ENCODE results near the gene KCNB1.

Gene KCNB1

DNA sequence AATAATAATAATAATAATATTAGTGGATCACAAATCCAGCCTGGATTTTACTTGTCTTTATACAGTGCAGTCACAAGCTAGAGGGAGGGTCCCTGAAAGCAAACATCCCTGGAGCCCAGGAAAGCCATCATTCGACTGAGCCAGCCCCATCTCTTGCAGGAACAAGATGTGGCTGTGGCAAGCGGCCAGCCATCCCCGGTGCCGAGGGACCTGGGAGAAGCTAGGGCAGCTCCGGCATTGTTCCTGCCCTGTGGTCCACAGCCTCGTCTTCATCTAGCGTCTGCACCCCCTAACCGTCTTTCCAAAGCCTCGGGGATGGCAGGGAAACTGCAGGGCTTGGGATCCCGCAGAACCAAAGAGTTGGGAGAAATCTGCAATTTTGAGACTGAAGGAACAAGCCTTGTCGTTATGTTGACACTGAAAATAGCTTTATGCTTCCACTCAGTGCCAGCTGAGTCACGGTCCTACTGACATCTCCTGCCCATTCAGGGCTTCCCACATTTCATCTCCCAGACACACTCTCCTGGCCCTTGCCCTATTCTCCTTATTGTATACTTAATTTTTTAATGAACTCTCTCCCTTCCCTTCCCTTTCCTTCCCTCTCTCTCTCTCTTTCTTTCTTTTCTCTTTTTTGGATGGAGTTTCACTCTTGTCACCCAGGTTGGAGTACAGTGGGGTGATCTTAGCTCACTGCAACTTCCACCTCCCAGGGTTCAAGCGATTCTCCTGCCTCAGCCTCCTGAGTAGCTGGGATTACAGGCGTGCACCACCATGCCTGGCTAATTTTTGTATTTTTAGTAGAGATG lies 142.1 kb downstream of the KCNB1 start:
- peaks cover 39% of the 10 kb centered on the region for H3K27me3 ChIP-seq (ENCODE audit: low read depth, low read length)
- H3K79me2 ChIP-seq (ENCODE audit: low read length), result no peaks in the 10 kb centered on the region
- no peaks in the 10 kb centered on the region for H4K20me1 ChIP-seq (ENCODE audit: insufficient read depth, low read length)
- H3K9ac ChIP-seq (ENCODE audit: low read length), result no peak overlapping the region
- no peaks in the 10 kb centered on the region for H3K4me1 ChIP-seq (ENCODE audit: low read length)
- H3K4me2 ChIP-seq (ENCODE audit: low read length), result no peak overlapping the region
- TF ChIP-seq, protein P1, sequence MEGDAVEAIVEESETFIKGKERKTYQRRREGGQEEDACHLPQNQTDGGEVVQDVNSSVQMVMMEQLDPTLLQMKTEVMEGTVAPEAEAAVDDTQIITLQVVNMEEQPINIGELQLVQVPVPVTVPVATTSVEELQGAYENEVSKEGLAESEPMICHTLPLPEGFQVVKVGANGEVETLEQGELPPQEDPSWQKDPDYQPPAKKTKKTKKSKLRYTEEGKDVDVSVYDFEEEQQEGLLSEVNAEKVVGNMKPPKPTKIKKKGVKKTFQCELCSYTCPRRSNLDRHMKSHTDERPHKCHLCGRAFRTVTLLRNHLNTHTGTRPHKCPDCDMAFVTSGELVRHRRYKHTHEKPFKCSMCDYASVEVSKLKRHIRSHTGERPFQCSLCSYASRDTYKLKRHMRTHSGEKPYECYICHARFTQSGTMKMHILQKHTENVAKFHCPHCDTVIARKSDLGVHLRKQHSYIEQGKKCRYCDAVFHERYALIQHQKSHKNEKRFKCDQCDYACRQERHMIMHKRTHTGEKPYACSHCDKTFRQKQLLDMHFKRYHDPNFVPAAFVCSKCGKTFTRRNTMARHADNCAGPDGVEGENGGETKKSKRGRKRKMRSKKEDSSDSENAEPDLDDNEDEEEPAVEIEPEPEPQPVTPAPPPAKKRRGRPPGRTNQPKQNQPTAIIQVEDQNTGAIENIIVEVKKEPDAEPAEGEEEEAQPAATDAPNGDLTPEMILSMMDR (IDR thresholded peaks at IDR 0.05; ENCODE audit: low read depth, low read length), result no peak
- TF ChIP-seq EZH2phosphoT487 (IDR thresholded peaks at IDR 0.05; ENCODE audit: low read depth), result no peak
- H3K36me3 ChIP-seq (replicated peaks; ENCODE audit: low read depth, low read length), result no peaks in the 10 kb centered on the region
- H3K27ac ChIP-seq (ENCODE audit: low read length), result no peak overlapping the region
- no peak overlapping the region for H3K4me3 ChIP-seq (ENCODE audit: low read length)
- H3K9me3 ChIP-seq (ENCODE audit: insufficient read depth, low read length), result no peaks in the 10 kb centered on the region
- no peak overlapping the region for H2AFZ ChIP-seq (ENCODE audit: low read depth, low read length)

DNA sequence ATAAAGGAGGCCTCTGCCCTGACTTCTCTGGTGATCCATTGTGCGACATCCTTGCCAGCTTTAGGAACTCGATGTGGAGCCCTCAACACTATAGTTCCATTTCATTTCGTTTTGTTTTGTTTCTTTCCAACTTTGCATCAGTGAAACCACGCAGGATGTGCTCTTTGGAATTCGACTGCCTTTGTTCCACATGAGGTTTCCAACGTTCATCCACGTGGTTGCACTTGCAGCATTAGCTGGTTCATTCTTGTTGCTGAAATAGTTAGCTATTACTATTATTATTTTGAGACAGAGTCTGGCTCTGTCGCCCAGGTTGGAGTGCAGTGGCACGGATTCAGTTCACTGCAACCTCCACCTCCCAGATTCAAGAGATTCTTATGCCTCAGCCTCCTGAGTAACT lies 143.3 kb downstream of the KCNB1 start:
- H3K9ac ChIP-seq (ENCODE audit: low read length), result no peak overlapping the region
- H3K4me3 ChIP-seq (ENCODE audit: low read length), result no peak overlapping the region
- no peaks in the 10 kb centered on the region for H4K20me1 ChIP-seq (ENCODE audit: insufficient read depth, low read length)
- no peaks in the 10 kb centered on the region for H3K79me2 ChIP-seq (ENCODE audit: low read length)
- no peak overlapping the region for H3K27ac ChIP-seq (ENCODE audit: low read length)
- H3K27me3 ChIP-seq (ENCODE audit: low read depth, low read length), result peaks cover 30% of the 10 kb centered on the region
- no peaks in the 10 kb centered on the region for H3K9me3 ChIP-seq (ENCODE audit: insufficient read depth, low read length)
- H3K36me3 ChIP-seq (replicated peaks; ENCODE audit: low read depth, low read length), result no peaks in the 10 kb centered on the region
- H3K4me2 ChIP-seq (ENCODE audit: low read length), result no peak overlapping the region
- no peak overlapping the region for H2AFZ ChIP-seq (ENCODE audit: low read depth, low read length)
- H3K4me1 ChIP-seq (ENCODE audit: low read length), result no peaks in the 10 kb centered on the region
- TF ChIP-seq EZH2phosphoT487 (IDR thresholded peaks at IDR 0.05; ENCODE audit: low read depth), result no peak
- TF ChIP-seq, protein P1 (IDR thresholded peaks at IDR 0.05; ENCODE audit: low read depth, low read length), result no peak

DNA sequence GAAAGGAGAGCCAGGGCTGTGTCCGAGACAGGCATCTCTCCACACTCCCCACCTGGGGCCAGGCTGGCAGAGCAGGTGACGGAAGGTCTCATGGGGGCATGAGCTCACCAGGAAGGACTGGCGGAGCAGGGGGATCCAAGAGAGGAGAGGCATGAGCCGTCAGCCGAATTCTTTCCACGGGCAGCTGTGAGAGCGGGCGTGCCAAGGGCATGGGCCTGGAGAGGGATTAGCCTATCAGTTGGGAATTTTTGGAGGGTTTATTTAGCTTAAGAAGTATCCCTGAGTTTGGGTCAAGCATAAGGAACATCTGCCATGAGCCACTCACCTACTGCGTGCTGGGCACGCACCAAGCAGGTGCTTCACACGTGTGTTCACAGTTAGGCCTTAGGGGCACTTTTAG lies 144.4 kb downstream of the KCNB1 start:
- H3K27ac ChIP-seq (ENCODE audit: low read length), result no peak overlapping the region
- TF ChIP-seq EZH2phosphoT487 (IDR thresholded peaks at IDR 0.05; ENCODE audit: low read depth), result no peak
- TF ChIP-seq, protein P1 (IDR thresholded peaks at IDR 0.05; ENCODE audit: low read depth, low read length), result no peak
- H4K20me1 ChIP-seq (ENCODE audit: insufficient read depth, low read length), result no peaks in the 10 kb centered on the region
- 0 out of 2 replicates have a peak, but pooled peaks cover 2% of the 10 kb centered on the region for H3K4me1 ChIP-seq (ENCODE audit: low read length)
- peaks cover 23% of the 10 kb centered on the region for H3K27me3 ChIP-seq (ENCODE audit: low read depth, low read length)
- H3K79me2 ChIP-seq (ENCODE audit: low read length), result no peaks in the 10 kb centered on the region
- H3K4me2 ChIP-seq (ENCODE audit: low read length), result no peak overlapping the region
- no peak overlapping the region for H3K4me3 ChIP-seq (ENCODE audit: low read length)
- H3K36me3 ChIP-seq (replicated peaks; ENCODE audit: low read depth, low read length), result no peaks in the 10 kb centered on the region
- H2AFZ ChIP-seq (ENCODE audit: low read depth, low read length), result no peak overlapping the region
- no peak overlapping the region for H3K9ac ChIP-seq (ENCODE audit: low read length)
- no peaks in the 10 kb centered on the region for H3K9me3 ChIP-seq (ENCODE audit: insufficient read depth, low read length)

DNA sequence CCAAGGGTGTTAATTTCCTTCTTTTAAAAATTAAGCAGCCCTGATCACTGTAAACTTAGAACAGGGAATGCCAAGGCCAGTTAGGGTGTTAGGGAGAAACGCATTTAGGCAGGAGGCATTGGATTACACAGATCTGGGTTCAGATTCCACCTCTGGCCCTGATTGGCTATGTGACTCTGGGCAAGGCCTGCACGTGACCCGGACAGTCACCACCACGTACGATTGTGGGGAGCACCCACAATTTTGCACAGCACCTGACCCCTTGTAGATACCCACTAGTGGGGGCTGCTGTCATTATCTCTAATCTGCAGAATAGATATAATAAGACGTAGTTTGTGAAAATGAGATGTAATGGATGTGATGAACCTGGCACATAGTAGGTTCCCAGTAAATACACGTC lies 145.1 kb downstream of the KCNB1 start:
- Histone ChIP-seq H3K4me3 (ENCODE audit: low read length) (no peak overlapping the region), H3K9ac (ENCODE audit: low read length) (no peak overlapping the region), H4K20me1 (ENCODE audit: insufficient read depth, low read length) (no peaks in the 10 kb centered on the region), H3K4me2 (ENCODE audit: low read length) (no peak overlapping the region), H2AFZ (ENCODE audit: low read depth, low read length) (no peak overlapping the region), H3K4me1 (ENCODE audit: low read length) (0 out of 2 replicates have a peak, but pooled peaks cover 2% of the 10 kb centered on the region), H3K79me2 (ENCODE audit: low read length) (no peaks in the 10 kb centered on the region), H3K27me3 (ENCODE audit: low read depth, low read length) (peaks cover 26% of the 10 kb centered on the region), H3K36me3 (replicated peaks; ENCODE audit: low read depth, low read length) (no peaks in the 10 kb centered on the region), H3K27ac (ENCODE audit: low read length) (no peak overlapping the region), H3K9me3 (ENCODE audit: insufficient read depth, low read length) (no peaks in the 10 kb centered on the region)
- TF ChIP-seq, protein P1 (IDR thresholded peaks at IDR 0.05; ENCODE audit: low read depth, low read length), result no peak
- TF ChIP-seq EZH2phosphoT487 (IDR thresholded peaks at IDR 0.05; ENCODE audit: low read depth), result no peak

All from OCI-LY3 (cell line).